Stimulated activated CD8-positive, alpha-beta memory T cell treated with anti-CD3 and anti-CD28 coated beads, Interleukin-7, amount 100 ng/mL, for 24 hours (primary cell): ENCODE data around the gene MAP3K5.
A peak's percentile ranks its signal among the peaks of the same experiment; 100 is the strongest.
"Not testable (repeated sequence)": the region's sequence is repeated elsewhere in the genome, so short reads cannot be mapped to it uniquely, and the experiment has no call there.

Experiments
- DNase-seq: peaks from one replicate; pipeline ENCODE4 v3.0.0-alpha.2; 2020; ENCODE audit warnings: low read depth

MAP3K5 gene, protein sequence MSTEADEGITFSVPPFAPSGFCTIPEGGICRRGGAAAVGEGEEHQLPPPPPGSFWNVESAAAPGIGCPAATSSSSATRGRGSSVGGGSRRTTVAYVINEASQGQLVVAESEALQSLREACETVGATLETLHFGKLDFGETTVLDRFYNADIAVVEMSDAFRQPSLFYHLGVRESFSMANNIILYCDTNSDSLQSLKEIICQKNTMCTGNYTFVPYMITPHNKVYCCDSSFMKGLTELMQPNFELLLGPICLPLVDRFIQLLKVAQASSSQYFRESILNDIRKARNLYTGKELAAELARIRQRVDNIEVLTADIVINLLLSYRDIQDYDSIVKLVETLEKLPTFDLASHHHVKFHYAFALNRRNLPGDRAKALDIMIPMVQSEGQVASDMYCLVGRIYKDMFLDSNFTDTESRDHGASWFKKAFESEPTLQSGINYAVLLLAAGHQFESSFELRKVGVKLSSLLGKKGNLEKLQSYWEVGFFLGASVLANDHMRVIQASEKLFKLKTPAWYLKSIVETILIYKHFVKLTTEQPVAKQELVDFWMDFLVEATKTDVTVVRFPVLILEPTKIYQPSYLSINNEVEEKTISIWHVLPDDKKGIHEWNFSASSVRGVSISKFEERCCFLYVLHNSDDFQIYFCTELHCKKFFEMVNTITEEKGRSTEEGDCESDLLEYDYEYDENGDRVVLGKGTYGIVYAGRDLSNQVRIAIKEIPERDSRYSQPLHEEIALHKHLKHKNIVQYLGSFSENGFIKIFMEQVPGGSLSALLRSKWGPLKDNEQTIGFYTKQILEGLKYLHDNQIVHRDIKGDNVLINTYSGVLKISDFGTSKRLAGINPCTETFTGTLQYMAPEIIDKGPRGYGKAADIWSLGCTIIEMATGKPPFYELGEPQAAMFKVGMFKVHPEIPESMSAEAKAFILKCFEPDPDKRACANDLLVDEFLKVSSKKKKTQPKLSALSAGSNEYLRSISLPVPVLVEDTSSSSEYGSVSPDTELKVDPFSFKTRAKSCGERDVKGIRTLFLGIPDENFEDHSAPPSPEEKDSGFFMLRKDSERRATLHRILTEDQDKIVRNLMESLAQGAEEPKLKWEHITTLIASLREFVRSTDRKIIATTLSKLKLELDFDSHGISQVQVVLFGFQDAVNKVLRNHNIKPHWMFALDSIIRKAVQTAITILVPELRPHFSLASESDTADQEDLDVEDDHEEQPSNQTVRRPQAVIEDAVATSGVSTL (N-terminal part only)

DNA sequence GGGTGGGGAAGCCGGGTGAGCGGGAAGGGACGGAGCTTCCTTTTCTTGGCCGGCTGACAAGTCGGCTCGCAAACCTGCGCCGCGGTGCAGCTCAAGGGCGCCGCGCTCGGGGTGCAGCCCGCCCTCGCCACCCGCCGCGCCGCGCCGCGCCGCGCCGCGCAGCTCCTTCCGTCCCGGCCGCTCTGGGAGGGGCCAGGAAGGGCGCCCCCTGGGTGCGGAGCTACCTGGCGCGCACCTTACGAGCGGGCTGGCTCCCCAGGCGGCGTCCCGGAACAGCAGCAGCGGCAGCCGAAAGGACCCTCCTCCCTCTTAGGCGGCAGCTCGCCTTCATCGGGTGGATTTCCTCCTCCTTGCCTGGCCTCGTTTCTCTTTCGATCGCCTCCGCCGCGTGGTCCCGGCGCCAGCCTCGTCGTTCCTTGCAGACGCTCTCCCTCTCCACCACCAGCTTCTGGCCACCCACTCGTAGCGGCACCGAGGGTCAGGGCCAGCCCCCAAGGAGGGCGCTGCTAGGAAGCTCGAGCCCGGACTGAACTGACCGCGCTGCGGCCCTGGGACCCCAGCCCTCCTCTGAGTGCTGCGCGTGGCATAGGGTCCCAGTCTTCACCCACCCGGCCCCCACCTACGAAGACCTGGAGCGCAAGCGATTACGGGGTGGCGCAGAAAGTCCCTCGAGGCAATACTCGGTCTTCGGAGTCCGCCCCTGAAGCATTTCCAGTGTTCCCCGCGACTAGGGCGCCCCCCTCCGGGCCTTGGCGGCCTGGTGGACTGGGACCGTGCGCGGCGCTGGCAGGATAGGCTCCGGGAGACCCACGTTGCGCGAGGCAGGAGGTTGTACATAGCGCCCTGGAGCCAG lies at the start of gene MAP3K5:
Gene MAP3K5 (minus strand): TSS at position 68 of the 853 bp plus-strand sequence. CDS start 320 bp downstream, outside the sequence.
- peak; percentile 89 for DNase-seq

DNA sequence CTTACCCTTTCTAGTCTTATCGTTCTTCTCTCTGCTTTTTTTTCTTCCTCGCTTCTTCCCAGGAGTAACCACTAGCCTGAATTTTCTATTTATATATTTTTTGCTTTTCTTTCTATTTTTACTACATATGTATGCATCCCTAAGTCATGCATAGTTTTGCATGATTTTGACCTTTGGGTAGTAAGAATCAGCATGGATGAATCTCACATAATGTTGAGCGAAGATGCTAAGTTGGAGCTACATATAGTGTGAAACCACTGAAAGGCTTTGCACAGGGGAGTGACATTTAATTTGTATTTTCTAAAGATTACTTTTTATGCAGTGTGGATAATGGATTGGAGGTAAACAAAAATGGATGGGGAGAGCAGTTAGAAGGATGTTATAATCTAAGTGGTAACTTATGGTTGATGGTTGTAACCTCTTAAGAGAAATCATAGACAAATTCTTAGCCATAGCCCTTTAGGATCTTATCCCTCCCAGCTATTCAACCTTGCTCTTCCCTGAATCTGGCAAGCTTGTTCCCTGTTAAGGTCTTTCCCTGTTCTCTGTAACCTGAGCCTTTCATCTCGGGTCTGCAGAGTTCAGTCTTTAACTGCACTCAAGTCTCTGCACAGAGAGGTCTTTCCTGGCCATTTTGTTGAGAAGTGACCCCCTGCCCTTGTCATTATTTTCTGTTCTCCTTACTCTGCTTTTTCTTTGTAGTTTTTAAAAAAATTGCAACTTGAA lies 48.2 kb upstream of the MAP3K5 start:
- DNase-seq, result no peak

DNA sequence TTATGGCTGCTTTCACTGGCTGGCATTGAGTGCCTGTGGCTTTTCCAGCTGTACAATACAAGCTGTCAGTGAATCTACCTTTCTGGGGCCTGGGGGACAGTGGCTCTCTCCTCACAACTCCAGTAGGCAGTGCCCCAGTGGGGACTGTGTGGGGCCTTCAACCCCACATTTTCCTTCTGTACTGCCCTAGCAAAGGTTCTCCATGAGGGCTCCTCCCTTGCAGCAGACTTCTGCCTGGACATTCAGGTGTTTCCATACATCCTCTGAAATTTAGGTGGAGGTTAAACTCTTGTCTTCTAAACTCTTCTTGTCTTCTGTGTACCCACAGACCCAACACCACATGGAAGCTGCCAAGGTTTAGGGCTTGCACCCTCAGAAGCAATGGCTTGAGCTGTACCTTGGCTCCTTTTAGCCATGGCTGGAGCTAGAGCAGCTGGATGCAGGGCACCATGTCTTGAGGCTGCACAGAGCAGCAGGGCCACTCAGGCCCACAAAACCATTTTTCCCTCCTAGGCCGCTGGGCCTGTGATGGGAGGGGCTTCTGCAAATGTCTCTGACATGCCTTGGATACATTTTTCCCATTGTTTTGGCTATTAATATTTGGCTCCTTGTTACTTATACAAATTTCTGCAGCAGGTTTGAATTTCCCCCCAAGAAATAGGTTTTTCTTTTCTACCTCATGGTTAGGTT lies 39.7 kb upstream of the MAP3K5 start:
- DNase-seq, result no peak

DNA sequence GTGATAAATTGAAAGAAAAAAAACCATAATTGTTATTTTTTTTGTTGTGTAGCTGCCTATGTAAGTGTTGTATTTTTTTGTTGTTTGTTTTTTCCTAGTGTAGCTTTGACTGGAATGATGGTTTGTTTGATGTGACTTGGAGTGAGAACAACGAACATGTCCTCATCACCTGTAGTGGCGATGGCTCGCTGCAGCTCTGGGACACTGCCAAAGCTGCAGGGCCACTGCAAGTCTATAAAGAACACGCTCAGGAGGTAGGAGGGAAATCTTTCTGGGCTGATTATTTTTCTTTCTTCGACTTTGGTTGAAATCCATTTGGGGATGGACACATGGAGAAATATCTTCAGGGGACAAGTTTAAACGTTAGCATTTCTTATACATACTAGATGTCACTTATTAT lies 33.9 kb upstream of the MAP3K5 start:
- no peak for DNase-seq

DNA sequence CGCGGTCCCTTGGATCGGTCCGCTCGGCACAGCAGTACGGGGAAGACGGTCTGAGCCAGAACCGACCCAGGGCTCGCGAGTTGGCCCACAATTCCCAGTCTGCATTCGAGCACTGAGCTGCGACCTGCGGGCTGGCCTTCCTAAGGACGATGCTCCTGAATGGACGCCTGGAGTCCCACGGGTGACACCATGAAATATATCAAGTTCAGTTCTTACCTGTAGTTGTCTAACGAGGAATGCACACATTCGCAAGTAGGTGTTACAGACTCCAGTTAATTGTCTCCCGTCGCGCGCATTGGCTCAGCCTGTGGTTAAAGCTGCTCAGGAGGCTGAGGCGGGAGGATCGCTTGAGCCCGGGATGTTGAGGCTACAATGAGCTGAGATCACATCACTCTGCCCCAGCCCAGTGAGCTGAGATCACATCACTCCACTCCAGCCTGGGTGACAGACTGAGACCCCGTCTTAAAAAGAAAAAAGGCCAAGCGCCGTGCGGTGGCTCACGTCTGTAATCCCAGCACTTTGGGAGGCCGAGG lies 30.9 kb upstream of the MAP3K5 start:
- no peak for DNase-seq

DNA sequence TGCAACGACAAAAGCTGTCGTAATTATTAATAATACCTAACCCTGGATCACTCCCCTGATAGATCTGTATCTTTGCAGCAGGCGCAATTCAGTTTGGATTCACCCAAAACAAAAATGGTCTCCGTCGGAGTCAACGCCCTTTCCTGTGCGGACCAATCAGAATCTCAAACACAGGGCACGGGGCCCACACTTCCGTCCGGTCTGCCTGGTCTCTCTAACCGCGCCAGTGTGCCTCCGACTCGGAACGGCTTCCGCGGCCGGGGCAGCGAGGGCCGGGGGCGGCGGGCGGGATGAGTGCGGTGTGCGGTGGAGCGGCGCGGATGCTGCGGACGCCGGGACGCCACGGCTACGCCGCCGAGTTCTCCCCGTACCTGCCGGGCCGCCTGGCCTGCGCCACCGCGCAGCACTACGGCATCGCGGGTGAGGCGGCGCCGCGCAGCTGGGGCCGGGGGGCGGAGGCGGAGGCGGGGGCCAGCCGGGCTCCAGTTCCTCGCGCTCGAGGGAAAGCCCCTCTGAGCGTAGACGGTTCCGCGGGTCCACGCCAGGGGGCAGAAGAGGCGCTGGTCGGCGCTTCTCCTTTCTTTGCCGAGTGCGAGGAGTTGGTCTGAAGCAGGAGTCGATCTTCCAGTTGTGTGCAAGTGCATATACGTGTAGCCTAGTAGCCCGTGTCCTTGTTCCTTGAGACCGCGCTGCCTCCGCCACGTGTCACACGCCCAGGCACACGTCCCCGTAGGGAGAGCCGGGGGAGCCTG lies 30.3 kb upstream of the MAP3K5 start, which contains the start of gene PEX7:
Gene PEX7 (plus strand): TSS at position 217 of the 752 bp plus-strand sequence. CDS start 74 bp downstream, at position 291.
- DNase-seq, result peak; percentile 69

DNA sequence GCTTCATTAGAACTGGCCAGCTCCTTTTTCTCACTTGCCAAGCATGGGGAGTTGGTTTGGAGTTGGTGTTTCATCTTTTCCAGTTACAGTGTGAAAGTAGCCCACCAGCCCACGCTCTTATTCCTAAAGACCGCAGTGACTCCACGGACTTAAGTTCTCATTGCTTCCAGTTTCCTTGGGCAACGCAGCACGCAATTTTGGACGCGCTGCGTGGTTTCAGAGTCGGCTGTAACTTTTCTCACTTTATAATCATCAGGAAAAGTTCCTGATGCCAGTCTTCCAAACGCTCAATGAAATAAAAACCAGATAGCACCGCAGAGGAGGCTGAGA lies 29.7 kb upstream of the MAP3K5 start:
- no peak for DNase-seq

DNA sequence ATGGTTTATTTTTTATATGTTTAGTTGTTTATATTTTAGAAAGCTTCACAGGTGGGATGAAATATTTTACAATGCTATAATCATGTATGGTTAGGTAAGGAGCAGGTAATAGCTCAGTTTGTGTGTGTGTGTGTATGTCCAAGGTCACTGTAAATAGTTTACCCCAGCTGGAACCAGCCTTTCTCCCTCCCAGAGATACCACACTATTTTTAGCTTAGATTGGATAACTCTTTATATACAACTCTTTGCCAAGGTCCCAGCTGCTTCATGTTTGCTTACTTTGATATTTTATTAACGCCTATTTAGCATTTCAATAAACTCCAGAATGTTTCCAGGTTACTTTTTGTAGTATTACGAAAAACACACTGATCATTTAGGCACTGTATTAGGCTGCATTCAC lies 28.3 kb upstream of the MAP3K5 start:
- no peak for DNase-seq

DNA sequence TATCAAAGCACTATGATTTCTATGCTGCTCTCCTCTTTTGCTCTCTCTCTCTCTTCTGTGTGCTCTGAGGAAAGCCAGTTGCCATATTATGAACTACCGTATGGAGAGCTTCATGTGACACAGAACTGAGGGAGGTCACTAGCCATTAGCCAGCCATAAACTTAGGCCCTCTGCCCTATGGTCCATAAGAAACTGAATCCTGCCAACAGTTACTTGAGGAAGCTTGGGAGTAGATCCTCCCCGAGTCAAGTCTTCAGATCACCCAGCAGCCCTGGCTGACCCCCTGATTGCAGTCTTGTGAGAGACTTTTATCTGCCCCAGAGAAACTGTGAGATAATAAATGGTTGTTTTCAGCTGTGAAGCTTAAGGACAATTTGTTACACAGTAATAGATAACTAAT lies 24.4 kb upstream of the MAP3K5 start:
- DNase-seq, result no peak

DNA sequence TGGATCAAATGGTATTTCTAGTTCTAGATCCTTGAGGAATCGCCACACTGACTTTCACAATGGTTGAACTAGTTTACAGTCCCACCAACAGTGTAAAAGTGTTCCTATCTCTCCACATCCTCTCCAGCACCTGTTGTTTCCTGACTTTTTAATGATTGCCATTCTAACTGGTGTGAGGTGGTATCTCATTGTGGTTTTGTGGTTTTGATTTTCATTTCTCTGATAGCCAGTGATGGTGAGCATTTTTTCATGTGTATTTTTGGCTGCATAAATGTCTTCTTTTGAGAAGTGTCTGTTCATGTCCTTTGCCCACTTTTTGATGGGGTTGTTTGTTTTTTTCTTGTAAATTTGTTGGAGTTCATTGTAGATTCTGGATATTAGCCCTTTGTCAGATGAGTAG lies 23.3 kb upstream of the MAP3K5 start:
- DNase-seq, result not testable (repeated sequence)

DNA sequence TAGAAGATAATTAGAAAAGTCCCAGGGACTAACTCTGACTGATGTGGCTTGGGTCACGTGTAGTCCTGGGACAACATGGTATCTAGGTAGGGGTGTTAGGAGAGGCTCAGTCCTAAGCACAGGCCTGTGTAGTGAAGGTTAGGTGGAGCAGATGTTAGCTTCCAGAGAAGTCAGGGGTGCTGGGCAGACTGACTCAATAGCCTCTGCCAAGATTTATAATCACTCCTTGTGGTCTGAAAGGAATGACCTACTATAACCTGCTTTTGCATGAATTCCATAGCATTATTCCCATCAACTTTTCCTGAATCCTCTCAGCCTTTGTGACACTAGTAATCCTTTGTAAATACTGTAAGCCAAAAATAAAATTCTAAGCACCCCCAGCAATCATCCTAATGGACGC lies 19.9 kb upstream of the MAP3K5 start:
- no peak for DNase-seq

DNA sequence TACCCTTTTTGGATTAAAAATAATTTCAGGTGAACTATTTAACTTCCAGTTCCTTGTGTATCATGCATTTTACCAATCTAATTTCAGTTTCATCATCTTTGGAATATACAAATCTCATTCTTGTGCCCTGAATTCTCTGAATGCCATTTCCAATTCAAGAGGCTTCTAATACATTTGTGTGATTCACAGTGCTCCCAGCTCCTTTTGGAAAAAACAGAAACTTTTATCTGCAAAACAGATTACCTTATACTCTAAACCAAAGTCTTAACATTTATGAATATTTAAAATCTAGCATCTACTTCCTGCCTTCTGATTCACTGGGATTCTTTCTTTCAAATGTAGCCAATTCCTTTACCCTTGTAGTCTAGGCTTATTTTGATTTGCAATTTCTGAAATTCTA lies 19.0 kb upstream of the MAP3K5 start:
- no peak for DNase-seq

DNA sequence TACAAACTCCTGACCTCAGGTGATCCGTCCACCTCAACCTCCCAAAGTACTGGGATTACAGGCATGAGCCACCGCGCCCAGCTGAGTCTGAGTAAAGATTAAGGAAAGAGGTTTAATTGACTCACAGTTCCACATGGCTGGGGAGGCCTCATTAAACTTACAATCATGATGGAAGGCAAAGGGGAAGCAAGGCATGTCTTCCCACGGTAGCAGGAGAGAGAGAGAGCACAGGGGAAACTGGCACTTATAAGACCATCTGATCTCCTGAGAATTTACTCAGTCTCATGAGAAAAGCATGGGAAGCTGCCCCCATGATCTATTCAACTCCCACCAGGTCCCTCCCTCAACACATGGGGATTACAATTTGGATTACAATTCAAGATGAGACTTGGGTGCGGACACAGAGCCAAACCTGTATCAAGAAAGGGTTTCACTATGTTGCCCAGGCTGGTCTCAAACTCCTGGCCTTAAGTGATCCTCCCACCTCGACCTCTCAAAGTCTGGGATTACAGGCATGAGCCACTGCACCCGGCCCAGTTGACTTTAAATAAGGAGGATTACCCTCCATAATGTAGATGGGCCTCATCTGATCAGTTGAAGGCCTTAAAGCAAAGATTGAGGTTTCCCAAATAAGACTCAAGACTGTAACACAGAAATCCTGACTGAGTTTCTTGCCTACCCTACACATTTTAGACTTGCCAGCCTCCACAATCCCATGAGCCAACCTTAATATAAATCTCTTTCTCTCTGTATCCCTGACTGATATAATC lies 17.0 kb upstream of the MAP3K5 start:
- no peak for DNase-seq

DNA sequence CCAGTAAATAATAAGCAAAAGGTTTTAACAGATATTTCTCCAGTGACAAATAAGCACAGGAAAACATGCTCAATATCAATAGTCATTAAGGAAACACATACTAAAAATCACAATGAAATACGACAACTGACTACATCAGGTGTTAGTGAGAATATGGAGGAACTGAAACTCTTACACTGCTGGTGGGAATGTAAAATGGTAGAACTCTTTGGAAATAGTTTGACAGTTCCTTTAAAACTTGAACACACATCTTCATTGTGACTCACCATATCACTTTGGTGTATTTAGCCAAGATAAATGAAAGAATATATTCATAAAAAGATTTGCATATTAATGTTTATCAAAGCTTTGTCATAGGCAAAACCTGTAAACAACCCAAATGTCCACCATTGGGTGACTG lies 11.3 kb upstream of the MAP3K5 start:
- no peak for DNase-seq

DNA sequence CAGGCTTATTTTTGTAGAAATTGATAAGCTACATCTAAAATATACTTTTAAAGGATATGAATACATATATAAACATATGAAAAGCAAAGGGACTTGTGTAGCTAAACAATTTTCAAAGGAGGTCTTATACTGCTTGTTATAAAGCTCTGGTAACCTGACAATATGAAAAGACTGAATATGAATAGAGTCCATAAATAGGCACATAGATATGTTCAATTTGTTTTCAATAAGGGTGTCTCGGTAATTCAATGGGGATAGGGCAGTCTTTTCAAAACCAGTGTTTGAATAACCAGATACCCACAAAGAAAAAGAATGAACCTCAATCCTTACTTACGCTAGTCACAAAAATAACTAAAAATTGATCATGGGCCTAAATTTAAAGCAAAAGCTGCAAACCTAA lies 9.3 kb upstream of the MAP3K5 start:
- DNase-seq, result no peak

DNA sequence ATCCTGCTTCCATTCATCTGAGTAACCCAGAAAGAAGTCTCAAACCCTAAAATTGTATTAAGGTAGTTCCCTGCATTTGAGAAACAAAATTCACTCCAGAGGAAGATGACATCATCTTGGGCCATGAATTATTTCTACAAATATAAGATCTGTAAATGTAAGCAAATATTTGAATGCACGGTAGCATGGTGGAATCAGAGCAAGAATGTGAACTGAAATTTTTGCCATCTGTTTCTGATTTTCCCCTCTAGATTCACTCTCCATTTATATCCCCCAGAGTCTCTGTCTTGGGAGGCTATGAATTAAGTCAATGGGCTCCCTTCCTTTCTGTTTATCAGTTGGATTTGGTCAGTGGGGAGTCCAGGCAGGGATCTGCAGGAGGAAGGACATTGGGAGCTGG lies 5.8 kb upstream of the MAP3K5 start:
- DNase-seq, result no peak

DNA sequence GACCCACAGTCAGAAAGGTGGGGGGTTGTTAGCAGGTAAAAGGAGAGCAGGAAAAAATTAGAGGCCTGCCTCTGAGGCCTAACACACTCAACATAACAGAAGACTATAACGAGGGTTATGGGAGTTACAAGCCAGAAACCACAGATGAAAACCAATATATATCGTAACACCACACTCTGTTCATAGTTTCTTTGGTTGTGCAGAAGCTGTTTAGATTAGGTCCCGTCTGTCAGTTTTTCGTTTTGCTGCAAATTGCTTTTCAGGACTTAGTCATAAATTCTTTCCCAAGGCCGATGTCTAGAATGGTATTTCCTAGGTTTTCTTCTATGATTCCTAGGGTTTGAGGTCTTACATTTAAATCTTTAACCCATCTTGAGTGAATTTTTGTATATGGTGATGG lies 3.7 kb upstream of the MAP3K5 start:
- no peak for DNase-seq

DNA sequence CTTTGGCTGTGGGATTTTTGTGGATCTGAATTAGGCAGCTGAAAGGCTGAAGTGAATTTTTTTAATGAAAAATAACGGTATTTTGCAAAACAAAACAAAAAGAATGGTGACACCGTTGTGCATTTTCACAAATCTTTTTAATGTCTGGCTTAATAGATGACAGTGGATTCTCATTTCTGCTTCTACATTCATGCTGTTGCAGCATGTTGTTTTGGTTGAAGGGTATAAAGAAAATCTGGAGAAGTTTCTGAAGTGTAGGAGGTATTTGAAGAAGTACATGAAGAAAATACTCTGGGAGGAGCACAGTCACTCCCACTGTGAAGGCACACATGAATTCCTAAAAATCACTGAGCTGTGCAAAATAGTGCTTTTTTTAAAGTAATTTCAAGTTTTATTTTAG lies 3.1 kb upstream of the MAP3K5 start:
- DNase-seq, result no peak
